Activated T-helper 2 cell treated with anti-CD3 and anti-CD28 coated beads, Interferon-gamma antibody, Interleukin-2, Interleukin-4, amounts not matched to agents 10 μg/mL and 5 μg/mL and 100 μg/mL, durations not matched to agents 14 hours and 24 hours and 36 hours (primary cell): ENCODE results near the gene APC2. TPM values are rescaled to one million over a fixed set of nuclear protein-coding genes. Genes with fewer than 3 reads are reported as not detected.

Experiments used
- total RNA-seq: library from RNA; stranded (reverse); gene quantifications from 2 replicates; pipeline ENCODE4 v1.2.3, GENCODE V29; 2022

Gene APC2
- total RNA-seq, 1 donor from 2014 or later, result 0.21 TPM

Other genes starting within 250 kb of the APC2 start
- 65.7 and 71.1 TPM in 2 replicates for gene STK11, start 244.3 kb upstream of the APC2 start, total RNA-seq
- gene CBARP, start 212.1 kb upstream of the APC2 start, total RNA-seq, result 3.5 and 3.7 TPM in 2 replicates
- gene ATP5F1D, start 208.4 kb upstream of the APC2 start, total RNA-seq, result 233 and 240 TPM in 2 replicates
- gene MIDN, start 201.5 kb upstream of the APC2 start, total RNA-seq, result 84.7 and 85.4 TPM in 2 replicates
- gene CIRBP, start 180.8 kb upstream of the APC2 start, total RNA-seq, result 214 and 226 TPM in 2 replicates
- 91.7 and 99.4 TPM in 2 replicates for gene FAM174C, start 174.6 kb upstream of the APC2 start, total RNA-seq
- not detected in 2 replicates for gene EFNA2, start 164.2 kb upstream of the APC2 start, total RNA-seq
- gene NDUFS7, start 66.2 kb upstream of the APC2 start, total RNA-seq, result 88.7 and 104 TPM in 2 replicates
- 30.6 and 33.9 TPM in 2 replicates for gene GAMT, start 48.6 kb upstream of the APC2 start, total RNA-seq
- gene DAZAP1, start 42.5 kb upstream of the APC2 start, total RNA-seq, result 282 and 290 TPM in 2 replicates
- 1,450 and 1,471 TPM in 2 replicates for gene RPS15, start 11.7 kb upstream of the APC2 start, total RNA-seq
- 33.0 and 37.9 TPM in 2 replicates for gene C19orf25, start 29.1 kb downstream of the APC2 start, total RNA-seq
- 2.1 and 2.6 TPM in 2 replicates for gene PCSK4, start 40.2 kb downstream of the APC2 start, total RNA-seq
- 1.6 and 2.1 TPM in 2 replicates for gene REEP6, start 41.1 kb downstream of the APC2 start, total RNA-seq
- gene ADAMTSL5, start 62.9 kb downstream of the APC2 start, total RNA-seq, result 4.9 and 6.4 TPM in 2 replicates
- not detected in 2 replicates for gene PLK5, start 74.0 kb downstream of the APC2 start, total RNA-seq
- gene MEX3D, start 118.2 kb downstream of the APC2 start, total RNA-seq, result 14.9 and 15.4 TPM in 2 replicates
- 123 and 125 TPM in 2 replicates for gene MBD3, start 142.7 kb downstream of the APC2 start, total RNA-seq
- 163 and 184 TPM in 2 replicates for gene UQCR11, start 155.3 kb downstream of the APC2 start, total RNA-seq
- gene TCF3, start 202.5 kb downstream of the APC2 start, total RNA-seq, result 153 and 173 TPM in 2 replicates